ENCODE data around the gene MRAS. TPM values are rescaled to one million over a fixed set of nuclear protein-coding genes. Genes with fewer than 3 reads are reported as not detected.
A peak's percentile ranks its signal among the peaks of the same experiment; 100 is the strongest.
"Not testable (repeated sequence)": the region's sequence is repeated elsewhere in the genome, so short reads cannot be mapped to it uniquely, and the experiment has no call there.

Gene MRAS
- total RNA-seq, 1 donor from 2014 or later = 22.2 TPM

- DNase-seq = no peak
These were observed 42.2 kb downstream of the MRAS start for GRCh38 chr3:138390582-138390932.

GRCh38 chr3:138394156-138394555 lies 45.8 kb downstream of the MRAS start:
- DNase-seq = no peak

GRCh38 chr3:138394686-138395085 lies 46.3 kb downstream of the MRAS start:
- no peak for DNase-seq

GRCh38 chr3:138395865-138396751 lies 47.7 kb downstream of the MRAS start:
- DNase-seq = no peak

- no peak for DNase-seq
These were observed 48.5 kb downstream of the MRAS start for GRCh38 chr3:138396752-138397410.

GRCh38 chr3:138397983-138398382 lies 49.6 kb downstream of the MRAS start:
- DNase-seq = no peak

- no peak for DNase-seq
These were observed 50.6 kb downstream of the MRAS start for GRCh38 chr3:138398791-138399575.

DNA sequence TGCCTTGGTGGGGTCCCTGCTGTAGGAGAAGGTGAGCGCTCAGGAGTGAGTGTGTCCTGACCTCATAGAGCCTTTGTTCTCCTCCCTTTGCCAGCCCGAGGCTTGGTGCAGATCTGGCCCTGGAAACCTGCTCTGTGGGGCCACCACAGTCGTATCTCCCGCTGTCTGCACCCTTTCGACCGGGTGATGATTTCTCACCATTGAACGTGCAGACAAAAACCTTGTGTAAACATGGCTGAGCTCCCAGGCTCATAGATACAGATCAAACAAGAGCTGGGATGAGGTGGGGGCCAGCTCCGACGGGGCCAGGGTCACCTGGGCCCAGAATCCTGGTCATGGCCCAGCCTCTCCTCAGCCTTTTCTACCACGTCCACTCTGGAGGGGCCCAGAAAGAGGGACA lies 51.4 kb downstream of the MRAS start:
- DNase-seq = no peak

- DNase-seq = no peak
These were observed 52.3 kb downstream of the MRAS start for GRCh38 chr3:138400651-138401070.

- DNase-seq = no peak
These were observed 53.5 kb downstream of the MRAS start for GRCh38 chr3:138401834-138402233.

- DNase-seq = no peak
These were observed 55.7 kb downstream of the MRAS start for GRCh38 chr3:138404121-138404520.

DNA sequence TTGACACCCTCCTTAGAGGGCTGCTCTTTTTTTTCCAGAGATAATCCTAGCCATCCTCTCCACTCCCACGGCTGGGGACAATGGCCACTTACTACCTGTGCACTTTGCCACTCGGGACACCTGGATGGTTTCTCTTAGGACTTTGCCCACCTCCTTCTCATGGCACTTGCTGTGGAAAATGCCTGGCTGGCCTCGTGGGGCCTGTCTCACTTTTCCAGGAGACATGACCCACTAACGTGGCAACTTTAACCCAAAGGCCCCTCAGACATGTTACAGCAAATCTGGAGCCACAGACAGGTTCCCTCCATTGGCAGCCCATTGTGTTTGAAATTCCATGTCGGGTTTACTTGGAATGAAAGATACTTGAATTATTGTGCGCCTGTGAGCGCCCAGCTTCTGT lies 56.6 kb downstream of the MRAS start:
- DNase-seq = no peak

GRCh38 chr3:138405486-138405885 lies 57.1 kb downstream of the MRAS start:
- DNase-seq = no peak

- DNase-seq = no peak
These were observed 58.2 kb downstream of the MRAS start for GRCh38 chr3:138406606-138407005.

GRCh38 chr3:138407236-138407907 lies 59.0 kb downstream of the MRAS start:
- no peak for DNase-seq

GRCh38 chr3:138408751-138409570 lies 60.6 kb downstream of the MRAS start:
- DNase-seq = no peak

DNA sequence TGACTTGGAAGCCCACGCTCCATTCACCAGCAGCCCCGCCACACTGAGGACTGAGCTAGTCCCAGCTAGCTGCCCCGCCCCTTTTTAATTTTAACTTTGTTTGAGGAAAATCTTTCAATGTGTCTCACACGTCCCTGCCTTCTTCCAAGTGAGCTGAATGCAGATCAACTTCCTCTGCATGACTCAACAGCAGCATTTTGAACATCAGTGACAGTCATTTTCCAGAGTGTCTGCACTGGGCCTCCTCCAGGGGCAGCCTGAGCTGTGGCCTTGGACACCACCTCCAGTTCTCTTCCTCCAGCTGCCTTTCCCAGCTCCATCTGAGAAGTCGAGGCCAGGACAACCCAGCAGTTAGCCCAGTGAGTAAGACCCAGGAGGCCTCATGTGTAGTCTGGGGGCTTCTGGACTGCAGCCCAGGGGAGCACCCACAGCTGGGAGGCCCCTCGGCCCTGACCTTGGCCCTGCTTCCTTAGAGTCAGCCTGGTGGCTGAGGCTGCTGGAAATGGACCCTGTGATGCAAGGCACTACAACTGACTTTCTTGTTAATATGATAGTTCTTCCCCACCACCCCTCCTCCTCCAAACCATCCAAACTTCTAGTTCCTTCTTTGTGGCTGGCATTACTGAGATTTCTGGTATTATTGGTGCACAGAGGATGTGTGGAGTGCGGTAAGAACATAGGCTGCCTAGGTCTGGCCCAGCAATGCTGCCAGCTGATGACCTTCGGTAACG lies 64.6 kb downstream of the MRAS start:
- DNase-seq = no peak

GRCh38 chr3:138416236-138416635 lies 67.9 kb downstream of the MRAS start:
- not testable (repeated sequence) for DNase-seq

GRCh38 chr3:138417559-138417982 lies 69.2 kb downstream of the MRAS start:
- peak; percentile 32 for DNase-seq

DNA sequence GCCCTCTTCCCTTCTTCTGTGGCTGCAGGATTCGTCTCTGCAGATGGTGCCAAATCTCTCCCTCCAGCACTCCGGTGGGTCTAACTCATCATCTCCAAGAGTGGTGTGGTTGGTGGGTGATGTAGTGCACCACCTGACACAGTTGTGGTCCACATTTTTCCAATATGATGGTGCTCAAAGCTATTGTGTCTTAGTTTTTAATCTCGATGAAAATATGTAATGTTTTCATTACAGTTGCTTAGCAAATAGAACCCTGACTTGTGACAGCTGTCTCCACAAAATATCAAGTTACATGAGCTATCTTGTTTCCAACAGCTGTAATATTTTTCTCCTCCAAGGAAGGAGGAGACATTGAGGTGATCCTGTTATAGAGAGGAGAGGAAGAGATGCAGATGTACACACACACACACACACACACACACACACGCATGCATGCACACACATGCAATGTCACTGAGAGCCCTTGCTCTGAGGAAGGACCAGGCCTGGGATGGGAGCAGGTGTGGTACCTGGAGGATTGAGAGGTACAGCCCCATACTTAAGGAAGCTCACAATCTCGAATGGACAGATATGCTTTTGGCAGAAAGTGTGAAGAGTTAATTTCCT lies 70.3 kb downstream of the MRAS start:
- DNase-seq = no peak

Measured in skin of body (tissue), 2 donors.